HFF-Myc (cell line): ENCODE data around the gene MTMR2.

Source experiments
- DNase-seq: peaks from one replicate; pipeline ENCODE4 v3.0.0-alpha.2; 2011; ENCODE audit warnings: low read depth; ENCODE audit errors: extremely low read depth
- H3K4me3 ChIP-seq: replicated peaks from 2 replicates; pipeline ENCODE4 v1.5.1; 2011; ENCODE audit warnings: low read depth, mild to moderate bottlenecking, control low read depth, low read length
- TF ChIP-seq, protein P1 (sequence below): IDR thresholded peaks from 2 replicates; pipeline ENCODE4 v1.5.1; 2012; ENCODE audit warnings: mild to moderate bottlenecking, low read depth, low read length, control low read depth; ENCODE audit errors: missing control alignments

MTMR2 gene

DNA sequence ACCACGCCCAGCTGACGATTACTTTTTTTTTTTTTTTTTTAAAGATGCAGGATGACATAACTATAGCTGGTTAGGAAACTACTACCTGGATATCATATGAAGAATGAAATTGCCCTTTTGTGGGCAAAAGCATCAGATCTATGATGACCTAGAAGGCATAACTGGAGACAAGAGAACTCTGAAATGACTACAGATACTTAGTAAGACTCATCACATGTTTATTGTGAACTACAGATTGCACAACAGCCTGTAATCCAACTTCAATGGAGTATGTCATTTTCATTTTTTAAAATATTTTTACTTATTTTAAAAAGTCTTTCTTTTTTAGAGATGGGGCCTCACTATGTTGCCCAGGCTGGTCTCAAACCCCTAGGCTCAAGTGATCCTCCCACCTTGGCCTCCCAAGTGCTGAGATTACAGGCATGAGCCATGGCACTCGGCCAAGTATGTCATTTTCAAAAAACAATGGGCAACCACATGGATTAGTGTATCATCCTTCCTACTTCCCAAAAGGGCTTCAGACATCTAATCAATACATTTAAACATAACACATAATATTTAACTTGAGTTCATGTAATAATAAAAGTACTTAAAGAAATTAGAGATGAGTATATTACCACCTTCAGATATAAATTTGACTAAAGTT lies 3.3 kb downstream of the MTMR2 start:
- no peak for DNase-seq
- TF ChIP-seq, protein P1, sequence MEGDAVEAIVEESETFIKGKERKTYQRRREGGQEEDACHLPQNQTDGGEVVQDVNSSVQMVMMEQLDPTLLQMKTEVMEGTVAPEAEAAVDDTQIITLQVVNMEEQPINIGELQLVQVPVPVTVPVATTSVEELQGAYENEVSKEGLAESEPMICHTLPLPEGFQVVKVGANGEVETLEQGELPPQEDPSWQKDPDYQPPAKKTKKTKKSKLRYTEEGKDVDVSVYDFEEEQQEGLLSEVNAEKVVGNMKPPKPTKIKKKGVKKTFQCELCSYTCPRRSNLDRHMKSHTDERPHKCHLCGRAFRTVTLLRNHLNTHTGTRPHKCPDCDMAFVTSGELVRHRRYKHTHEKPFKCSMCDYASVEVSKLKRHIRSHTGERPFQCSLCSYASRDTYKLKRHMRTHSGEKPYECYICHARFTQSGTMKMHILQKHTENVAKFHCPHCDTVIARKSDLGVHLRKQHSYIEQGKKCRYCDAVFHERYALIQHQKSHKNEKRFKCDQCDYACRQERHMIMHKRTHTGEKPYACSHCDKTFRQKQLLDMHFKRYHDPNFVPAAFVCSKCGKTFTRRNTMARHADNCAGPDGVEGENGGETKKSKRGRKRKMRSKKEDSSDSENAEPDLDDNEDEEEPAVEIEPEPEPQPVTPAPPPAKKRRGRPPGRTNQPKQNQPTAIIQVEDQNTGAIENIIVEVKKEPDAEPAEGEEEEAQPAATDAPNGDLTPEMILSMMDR: no peak
- H3K4me3 ChIP-seq: no peak overlapping the region

DNA sequence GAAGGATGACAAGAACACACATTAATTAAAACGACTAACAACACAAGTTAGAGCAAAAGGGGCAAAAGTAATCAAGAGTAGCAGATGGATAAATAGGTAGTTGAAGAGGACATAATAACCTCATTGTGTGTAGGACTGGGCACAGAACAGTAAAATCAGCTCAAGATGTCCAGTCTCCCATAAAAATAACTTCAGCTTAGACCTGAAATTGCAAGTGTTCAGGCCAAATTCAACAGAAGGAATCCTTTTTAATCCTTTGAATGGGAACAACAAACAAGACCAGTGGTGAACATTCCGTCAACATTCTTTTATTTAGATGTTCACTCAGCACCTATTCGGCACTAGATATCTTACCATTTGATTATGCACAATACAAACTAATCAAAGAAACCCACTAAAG lies 4.4 kb downstream of the MTMR2 start:
- no peak for DNase-seq
- TF ChIP-seq, protein P1: no peak
- no peak overlapping the region for H3K4me3 ChIP-seq

DNA sequence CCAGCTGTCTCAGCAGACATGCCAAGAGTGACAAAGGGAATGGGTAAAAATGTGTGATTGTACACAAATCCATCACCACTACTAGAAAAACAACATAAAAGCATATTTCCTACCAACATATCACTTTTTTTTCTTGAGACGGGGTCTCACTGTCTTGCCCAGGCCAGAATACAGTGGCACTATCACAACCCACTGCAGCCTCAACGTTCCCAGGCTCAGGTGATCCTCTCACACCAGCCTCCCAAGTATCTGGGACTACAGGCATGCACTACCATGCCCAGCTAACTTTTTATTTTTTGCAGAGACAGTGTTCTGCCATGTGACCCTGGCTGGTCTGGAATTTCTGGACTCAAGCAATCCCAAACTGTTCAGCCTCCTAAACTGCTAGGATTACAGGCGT lies 5.2 kb downstream of the MTMR2 start:
- H3K4me3 ChIP-seq: no peak overlapping the region
- TF ChIP-seq, protein P1: no peak
- no peak for DNase-seq

DNA sequence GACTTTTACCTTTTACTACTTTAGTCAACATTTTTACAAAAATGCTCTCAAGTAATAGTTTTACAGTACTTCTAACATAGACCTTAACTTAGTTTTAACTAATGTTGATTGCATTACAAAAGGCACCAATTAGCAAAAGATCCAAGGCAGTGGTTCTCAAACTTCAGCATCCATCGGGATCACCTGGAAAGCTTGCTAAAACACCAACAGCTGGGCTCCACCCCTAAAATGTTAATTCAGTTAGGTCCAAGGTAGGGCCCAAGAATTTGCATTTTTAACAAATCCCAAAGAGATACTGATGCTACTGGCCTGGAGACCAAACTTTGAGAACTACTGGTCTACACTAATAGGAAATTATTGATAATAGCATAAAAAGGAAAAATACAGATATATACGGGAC lies 5.9 kb downstream of the MTMR2 start:
- DNase-seq: no peak
- no peak overlapping the region for H3K4me3 ChIP-seq
- TF ChIP-seq, protein P1: no peak

DNA sequence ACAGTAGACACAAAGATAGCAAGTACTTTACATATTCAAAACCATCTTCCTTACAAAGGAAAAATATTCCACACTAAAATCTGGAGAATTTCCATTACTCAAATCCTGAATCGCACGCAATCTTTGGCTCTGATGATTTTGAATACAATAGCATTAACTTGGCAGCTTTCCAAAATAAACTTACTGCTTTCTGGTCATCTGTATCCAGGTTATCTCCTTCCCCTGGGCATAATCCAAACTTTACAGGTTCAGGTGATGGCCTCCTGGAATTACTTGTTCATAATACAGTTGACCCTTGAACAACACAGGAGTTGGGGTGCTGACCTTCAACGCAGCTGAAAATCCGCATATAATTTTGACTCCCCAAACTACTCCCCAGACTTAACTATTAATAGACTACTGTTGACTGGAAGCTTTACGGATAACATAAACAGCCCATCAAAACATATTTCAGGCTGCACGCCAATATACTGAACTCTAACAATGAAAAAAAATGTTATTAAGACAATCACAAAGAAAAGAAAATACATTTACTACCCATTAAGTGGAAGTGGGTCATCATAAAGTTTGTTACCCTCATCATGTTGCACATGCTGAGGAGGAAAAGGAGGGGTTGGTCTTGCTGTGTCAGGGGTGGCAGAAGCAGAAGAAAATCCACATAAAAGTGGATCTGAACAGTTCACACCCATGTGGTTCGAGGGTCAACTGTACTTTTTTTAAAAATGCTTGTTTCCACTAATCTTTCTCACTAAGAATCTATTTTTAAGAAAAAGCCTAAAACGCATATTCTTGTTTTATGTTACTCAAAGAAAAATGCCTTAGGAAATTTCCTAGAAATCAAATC lies 6.5 kb downstream of the MTMR2 start:
- no peak for DNase-seq
- TF ChIP-seq, protein P1: no peak
- no peak overlapping the region for H3K4me3 ChIP-seq

DNA sequence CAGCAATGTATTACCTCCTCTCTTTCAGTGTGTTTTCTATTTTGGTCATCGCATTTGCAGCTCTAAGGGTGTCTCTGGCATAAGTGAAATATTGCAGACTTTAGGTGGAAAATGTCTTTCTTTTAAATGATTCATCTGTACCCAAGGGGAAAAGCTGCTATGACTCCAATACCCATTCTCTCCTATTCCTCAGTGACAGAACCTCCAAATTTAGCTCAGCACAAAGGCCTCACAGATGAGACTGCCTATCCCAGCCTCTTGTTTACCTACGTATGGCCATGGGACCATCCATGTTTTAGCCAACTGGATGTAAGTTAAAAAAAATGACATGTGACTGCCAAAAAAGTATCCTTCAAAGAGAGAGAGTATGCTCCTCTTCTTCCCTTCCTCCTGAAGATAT lies 7.9 kb downstream of the MTMR2 start:
- DNase-seq: no peak
- no peak overlapping the region for H3K4me3 ChIP-seq
- TF ChIP-seq, protein P1: no peak
